ENCODE data around the gene STAT3. TPM values are rescaled to one million over a fixed set of nuclear protein-coding genes. Genes with fewer than 3 reads are reported as not detected.

STAT3 gene
- total RNA-seq, 1 experiment from 2014 or later = 78.5 TPM

- no peak for DNase-seq (ENCODE audit: low spot score)
Measured at GRCh38 chr17:42354956-42355843, 33.0 kb downstream of the STAT3 start.

- no peak for DNase-seq (ENCODE audit: low spot score)
Measured at GRCh38 chr17:42348104-42348503, 40.1 kb downstream of the STAT3 start.

- no peak for DNase-seq (ENCODE audit: low spot score)
Measured at GRCh38 chr17:42347606-42348005, 40.6 kb downstream of the STAT3 start.

- DNase-seq (ENCODE audit: low spot score) = peak; percentile 87
Measured at GRCh38 chr17:42347198-42347597, 41.0 kb downstream of the STAT3 start.

- DNase-seq (ENCODE audit: low spot score) = no peak
Measured at GRCh38 chr17:42346481-42346880, 41.8 kb downstream of the STAT3 start.

- DNase-seq (ENCODE audit: low spot score) = no peak
Measured at GRCh38 chr17:42345396-42346073, 42.7 kb downstream of the STAT3 start.

- peak; percentile 69 for DNase-seq (ENCODE audit: low spot score)
Measured at GRCh38 chr17:42342242-42343008, 45.8 kb downstream of the STAT3 start.

GRCh38 chr17:42341568-42341967 is 46.7 kb downstream of the STAT3 start:
- no peak for DNase-seq (ENCODE audit: low spot score)

- no peak for DNase-seq (ENCODE audit: low spot score)
Measured at GRCh38 chr17:42340691-42341127, 47.5 kb downstream of the STAT3 start.

GRCh38 chr17:42339221-42339620 is 49.0 kb downstream of the STAT3 start:
- no peak for DNase-seq (ENCODE audit: low spot score)

GRCh38 chr17:42338427-42338985 is 49.7 kb downstream of the STAT3 start:
- DNase-seq (ENCODE audit: low spot score) = no peak

- DNase-seq (ENCODE audit: low spot score) = no peak
Measured at GRCh38 chr17:42337442-42337841, 50.8 kb downstream of the STAT3 start.

GRCh38 chr17:42334677-42335076 is 53.6 kb downstream of the STAT3 start:
- no peak for DNase-seq (ENCODE audit: low spot score)

GRCh38 chr17:42333053-42333452 is 55.2 kb downstream of the STAT3 start:
- DNase-seq (ENCODE audit: low spot score) = no peak

- peak; percentile 93 for DNase-seq (ENCODE audit: low spot score)
Measured at GRCh38 chr17:42329025-42329976, 58.9 kb downstream of the STAT3 start.

GRCh38 chr17:42325026-42325425 is 63.2 kb downstream of the STAT3 start:
- DNase-seq (ENCODE audit: low spot score) = peak; percentile 98

- no peak for DNase-seq (ENCODE audit: low spot score)
Measured at GRCh38 chr17:42323268-42323773, 64.9 kb downstream of the STAT3 start.

GRCh38 chr17:42322382-42323267 is 65.6 kb downstream of the STAT3 start:
- peak; percentile 94 for DNase-seq (ENCODE audit: low spot score)

GRCh38 chr17:42321555-42321954 is 66.7 kb downstream of the STAT3 start:
- no peak for DNase-seq (ENCODE audit: low spot score)

Data from A172 (cell line).